ENCODE results near the gene VIPAS39. TPM values are rescaled to one million over a fixed set of nuclear protein-coding genes. Genes with fewer than 3 reads are reported as not detected.

The VIPAS39 gene
- total and polyA plus RNA-seq, 2 of the 13 experiments (the other 11 are each of a cell fraction or from before 2014, with no cell fraction given): 13.3 to 21.5 TPM

DNA sequence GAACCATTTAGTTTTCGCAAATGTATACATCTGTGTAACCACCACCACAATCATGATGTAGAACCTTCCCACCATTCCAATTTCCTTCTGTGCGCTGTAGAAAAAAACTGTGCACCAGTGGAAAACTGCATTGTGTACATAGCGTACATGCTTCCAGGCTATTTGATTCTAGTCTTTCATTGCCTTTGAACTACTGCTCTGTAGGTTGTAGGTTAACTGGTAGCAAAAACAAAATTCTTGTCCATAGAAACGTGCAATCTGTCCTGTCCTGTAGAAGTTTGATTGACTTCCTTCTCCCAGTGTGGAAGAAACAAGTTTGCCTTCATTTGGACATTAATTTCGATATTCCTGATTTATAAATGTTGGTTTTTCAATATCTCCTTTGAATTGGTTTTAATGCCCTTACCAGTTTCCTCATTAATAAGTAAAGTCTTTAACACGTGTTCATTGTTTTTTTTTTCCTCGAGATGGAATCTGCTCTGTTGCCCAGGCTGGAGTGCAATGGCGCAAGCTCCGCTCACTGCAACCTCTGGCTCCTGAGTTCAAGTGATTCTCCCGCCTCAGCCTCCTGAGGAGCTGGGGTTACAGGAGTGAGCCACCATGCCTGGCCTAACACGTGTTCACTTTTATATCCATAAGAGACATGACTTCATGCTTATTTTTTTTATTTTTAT is 44.8 kb upstream of the VIPAS39 start (continued):
- TF ChIP-seq MEIS1 (CRISPR knock-in tag; IDR thresholded peaks at IDR 0.05; ENCODE audit: borderline replicate concordance): no peak
- peak; percentile 94 for TF ChIP-seq MED1 (CRISPR knock-in tag; IDR thresholded peaks at IDR 0.05)
- TF ChIP-seq, protein P1, sequence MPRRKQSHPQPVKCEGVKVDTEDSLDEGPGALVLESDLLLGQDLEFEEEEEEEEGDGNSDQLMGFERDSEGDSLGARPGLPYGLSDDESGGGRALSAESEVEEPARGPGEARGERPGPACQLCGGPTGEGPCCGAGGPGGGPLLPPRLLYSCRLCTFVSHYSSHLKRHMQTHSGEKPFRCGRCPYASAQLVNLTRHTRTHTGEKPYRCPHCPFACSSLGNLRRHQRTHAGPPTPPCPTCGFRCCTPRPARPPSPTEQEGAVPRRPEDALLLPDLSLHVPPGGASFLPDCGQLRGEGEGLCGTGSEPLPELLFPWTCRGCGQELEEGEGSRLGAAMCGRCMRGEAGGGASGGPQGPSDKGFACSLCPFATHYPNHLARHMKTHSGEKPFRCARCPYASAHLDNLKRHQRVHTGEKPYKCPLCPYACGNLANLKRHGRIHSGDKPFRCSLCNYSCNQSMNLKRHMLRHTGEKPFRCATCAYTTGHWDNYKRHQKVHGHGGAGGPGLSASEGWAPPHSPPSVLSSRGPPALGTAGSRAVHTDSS (CRISPR knock-in tag; conservative IDR thresholded peaks at IDR 0.05): no peak
- TF ChIP-seq, protein P2, sequence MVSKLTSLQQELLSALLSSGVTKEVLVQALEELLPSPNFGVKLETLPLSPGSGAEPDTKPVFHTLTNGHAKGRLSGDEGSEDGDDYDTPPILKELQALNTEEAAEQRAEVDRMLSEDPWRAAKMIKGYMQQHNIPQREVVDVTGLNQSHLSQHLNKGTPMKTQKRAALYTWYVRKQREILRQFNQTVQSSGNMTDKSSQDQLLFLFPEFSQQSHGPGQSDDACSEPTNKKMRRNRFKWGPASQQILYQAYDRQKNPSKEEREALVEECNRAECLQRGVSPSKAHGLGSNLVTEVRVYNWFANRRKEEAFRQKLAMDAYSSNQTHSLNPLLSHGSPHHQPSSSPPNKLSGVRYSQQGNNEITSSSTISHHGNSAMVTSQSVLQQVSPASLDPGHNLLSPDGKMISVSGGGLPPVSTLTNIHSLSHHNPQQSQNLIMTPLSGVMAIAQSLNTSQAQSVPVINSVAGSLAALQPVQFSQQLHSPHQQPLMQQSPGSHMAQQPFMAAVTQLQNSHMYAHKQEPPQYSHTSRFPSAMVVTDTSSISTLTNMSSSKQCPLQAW (CRISPR knock-in tag; IDR thresholded peaks at IDR 0.05): no peak
- TF ChIP-seq, protein P3, sequence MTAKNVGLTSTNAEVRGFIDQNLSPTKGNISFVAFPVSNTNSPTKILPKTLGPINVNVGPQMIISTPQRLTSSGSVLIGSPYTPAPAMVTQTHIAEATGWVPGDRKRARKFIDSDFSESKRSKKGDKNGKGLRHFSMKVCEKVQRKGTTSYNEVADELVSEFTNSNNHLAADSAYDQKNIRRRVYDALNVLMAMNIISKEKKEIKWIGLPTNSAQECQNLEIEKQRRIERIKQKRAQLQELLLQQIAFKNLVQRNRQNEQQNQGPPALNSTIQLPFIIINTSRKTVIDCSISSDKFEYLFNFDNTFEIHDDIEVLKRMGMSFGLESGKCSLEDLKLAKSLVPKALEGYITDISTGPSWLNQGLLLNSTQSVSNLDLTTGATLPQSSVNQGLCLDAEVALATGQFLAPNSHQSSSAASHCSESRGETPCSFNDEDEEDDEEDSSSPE (CRISPR knock-in tag; IDR thresholded peaks at IDR 0.05): no peak
- TF ChIP-seq ZNF354B (CRISPR knock-in tag; IDR thresholded peaks at IDR 0.05): no peak
- TF ChIP-seq, protein P4, sequence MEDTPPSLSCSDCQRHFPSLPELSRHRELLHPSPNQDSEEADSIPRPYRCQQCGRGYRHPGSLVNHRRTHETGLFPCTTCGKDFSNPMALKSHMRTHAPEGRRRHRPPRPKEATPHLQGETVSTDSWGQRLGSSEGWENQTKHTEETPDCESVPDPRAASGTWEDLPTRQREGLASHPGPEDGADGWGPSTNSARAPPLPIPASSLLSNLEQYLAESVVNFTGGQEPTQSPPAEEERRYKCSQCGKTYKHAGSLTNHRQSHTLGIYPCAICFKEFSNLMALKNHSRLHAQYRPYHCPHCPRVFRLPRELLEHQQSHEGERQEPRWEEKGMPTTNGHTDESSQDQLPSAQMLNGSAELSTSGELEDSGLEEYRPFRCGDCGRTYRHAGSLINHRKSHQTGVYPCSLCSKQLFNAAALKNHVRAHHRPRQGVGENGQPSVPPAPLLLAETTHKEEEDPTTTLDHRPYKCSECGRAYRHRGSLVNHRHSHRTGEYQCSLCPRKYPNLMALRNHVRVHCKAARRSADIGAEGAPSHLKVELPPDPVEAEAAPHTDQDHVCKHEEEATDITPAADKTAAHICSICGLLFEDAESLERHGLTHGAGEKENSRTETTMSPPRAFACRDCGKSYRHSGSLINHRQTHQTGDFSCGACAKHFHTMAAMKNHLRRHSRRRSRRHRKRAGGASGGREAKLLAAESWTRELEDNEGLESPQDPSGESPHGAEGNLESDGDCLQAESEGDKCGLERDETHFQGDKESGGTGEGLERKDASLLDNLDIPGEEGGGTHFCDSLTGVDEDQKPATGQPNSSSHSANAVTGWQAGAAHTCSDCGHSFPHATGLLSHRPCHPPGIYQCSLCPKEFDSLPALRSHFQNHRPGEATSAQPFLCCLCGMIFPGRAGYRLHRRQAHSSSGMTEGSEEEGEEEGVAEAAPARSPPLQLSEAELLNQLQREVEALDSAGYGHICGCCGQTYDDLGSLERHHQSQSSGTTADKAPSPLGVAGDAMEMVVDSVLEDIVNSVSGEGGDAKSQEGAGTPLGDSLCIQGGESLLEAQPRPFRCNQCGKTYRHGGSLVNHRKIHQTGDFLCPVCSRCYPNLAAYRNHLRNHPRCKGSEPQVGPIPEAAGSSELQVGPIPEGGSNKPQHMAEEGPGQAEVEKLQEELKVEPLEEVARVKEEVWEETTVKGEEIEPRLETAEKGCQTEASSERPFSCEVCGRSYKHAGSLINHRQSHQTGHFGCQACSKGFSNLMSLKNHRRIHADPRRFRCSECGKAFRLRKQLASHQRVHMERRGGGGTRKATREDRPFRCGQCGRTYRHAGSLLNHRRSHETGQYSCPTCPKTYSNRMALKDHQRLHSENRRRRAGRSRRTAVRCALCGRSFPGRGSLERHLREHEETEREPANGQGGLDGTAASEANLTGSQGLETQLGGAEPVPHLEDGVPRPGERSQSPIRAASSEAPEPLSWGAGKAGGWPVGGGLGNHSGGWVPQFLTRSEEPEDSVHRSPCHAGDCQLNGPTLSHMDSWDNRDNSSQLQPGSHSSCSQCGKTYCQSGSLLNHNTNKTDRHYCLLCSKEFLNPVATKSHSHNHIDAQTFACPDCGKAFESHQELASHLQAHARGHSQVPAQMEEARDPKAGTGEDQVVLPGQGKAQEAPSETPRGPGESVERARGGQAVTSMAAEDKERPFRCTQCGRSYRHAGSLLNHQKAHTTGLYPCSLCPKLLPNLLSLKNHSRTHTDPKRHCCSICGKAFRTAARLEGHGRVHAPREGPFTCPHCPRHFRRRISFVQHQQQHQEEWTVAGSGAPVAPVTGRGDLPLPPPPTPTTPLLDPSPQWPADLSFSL (CRISPR knock-in tag; IDR thresholded peaks at IDR 0.05): no peak
- no peak for TF ChIP-seq U2AF1 (optimal IDR thresholded peaks at IDR 0.05; ENCODE audit: low read depth, low read length)
- TF ChIP-seq, protein P5, sequence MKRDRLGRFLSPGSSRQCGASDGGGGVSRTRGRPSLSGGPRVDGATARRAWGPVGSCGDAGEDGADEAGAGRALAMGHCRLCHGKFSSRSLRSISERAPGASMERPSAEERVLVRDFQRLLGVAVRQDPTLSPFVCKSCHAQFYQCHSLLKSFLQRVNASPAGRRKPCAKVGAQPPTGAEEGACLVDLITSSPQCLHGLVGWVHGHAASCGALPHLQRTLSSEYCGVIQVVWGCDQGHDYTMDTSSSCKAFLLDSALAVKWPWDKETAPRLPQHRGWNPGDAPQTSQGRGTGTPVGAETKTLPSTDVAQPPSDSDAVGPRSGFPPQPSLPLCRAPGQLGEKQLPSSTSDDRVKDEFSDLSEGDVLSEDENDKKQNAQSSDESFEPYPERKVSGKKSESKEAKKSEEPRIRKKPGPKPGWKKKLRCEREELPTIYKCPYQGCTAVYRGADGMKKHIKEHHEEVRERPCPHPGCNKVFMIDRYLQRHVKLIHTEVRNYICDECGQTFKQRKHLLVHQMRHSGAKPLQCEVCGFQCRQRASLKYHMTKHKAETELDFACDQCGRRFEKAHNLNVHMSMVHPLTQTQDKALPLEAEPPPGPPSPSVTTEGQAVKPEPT (CRISPR knock-in tag; IDR thresholded peaks at IDR 0.05; ENCODE audit: low read depth): no peak
- peak; percentile 47; the same call in 1 of the 2 replicates for TF ChIP-seq YEATS4 (CRISPR knock-in tag; IDR thresholded peaks at IDR 0.05; ENCODE audit: borderline replicate concordance)
- peak; percentile 80 for TF ChIP-seq ASH2L (IDR thresholded peaks at IDR 0.05; ENCODE audit: insufficient read length, low read depth, low read length)
- TF ChIP-seq, protein P6, sequence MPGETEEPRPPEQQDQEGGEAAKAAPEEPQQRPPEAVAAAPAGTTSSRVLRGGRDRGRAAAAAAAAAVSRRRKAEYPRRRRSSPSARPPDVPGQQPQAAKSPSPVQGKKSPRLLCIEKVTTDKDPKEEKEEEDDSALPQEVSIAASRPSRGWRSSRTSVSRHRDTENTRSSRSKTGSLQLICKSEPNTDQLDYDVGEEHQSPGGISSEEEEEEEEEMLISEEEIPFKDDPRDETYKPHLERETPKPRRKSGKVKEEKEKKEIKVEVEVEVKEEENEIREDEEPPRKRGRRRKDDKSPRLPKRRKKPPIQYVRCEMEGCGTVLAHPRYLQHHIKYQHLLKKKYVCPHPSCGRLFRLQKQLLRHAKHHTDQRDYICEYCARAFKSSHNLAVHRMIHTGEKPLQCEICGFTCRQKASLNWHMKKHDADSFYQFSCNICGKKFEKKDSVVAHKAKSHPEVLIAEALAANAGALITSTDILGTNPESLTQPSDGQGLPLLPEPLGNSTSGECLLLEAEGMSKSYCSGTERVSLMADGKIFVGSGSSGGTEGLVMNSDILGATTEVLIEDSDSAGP (CRISPR knock-in tag; IDR thresholded peaks at IDR 0.05; ENCODE audit: borderline replicate concordance): no peak
